H1 (cell line): ENCODE data around the gene ACTR3C. TPM values are rescaled to one million over a fixed set of nuclear protein-coding genes. Genes with fewer than 3 reads are reported as not detected.

ENCODE experiments used
- polyA plus RNA-seq, 7 experiments: library from polyadenylated mRNA; depleted of rRNA in 3 of 7; stranded (reverse) in 5 of 7; unstranded in 2 of 7; fragments of >200 nt in 5 of 7; fragments of 200-250 nt in 2 of 7; gene quantifications; 1 replicate in 5 of 7; 2 replicates in 1 of 7; 4 replicates in 1 of 7; pipeline versions ENCODE4 v1.2.1 to v1.2.3, GENCODE V29; 2011 to 2013; ENCODE audit warnings: missing spikeins in 2 of 7, mixed read lengths in 2 of 7
- total RNA-seq: library from RNA; stranded (reverse); fragmentation: NEBNext Ultra II Directional; extraction: Animal tissue kit (Norgen Biotek cat#: 25700); gene quantifications from 2 replicates; pipeline ENCODE4 v1.2.1, GENCODE V29; 2021

The ACTR3C gene
- total and polyA plus RNA-seq, 2 of the 8 experiments (the other 6 are each of a cell fraction or from before 2014, with no cell fraction given) = 1.5 TPM; not detected in 1

Other genes starting within 250 kb of the ACTR3C start
- gene LRRC61, start 190 bp downstream of the ACTR3C start, total RNA-seq = 0.73 and 1.0 TPM in 2 replicates
- gene LRRC61, start 190 bp downstream of the ACTR3C start, polyA plus RNA-seq (2011; rRNA removed) = 44.8 and 72.4 TPM in 2 replicates
- 254 and 264 TPM in 2 replicates for gene RARRES2, start 18.1 kb upstream of the ACTR3C start, total RNA-seq
- gene RARRES2, start 18.1 kb upstream of the ACTR3C start, polyA plus RNA-seq (2011; rRNA removed) = 441 and 483 TPM in 2 replicates
- gene REPIN1, start 45.3 kb upstream of the ACTR3C start, total RNA-seq = 125 and 130 TPM in 2 replicates
- gene REPIN1, start 45.3 kb upstream of the ACTR3C start, polyA plus RNA-seq (2011; rRNA removed) = 98.6 and 147 TPM in 2 replicates
- gene ZNF775, start 55.8 kb upstream of the ACTR3C start, total RNA-seq = 21.5 and 24.9 TPM in 2 replicates
- gene ZNF775, start 55.8 kb upstream of the ACTR3C start, polyA plus RNA-seq (2011; rRNA removed) = 13.6 and 22.5 TPM in 2 replicates
- not detected in 2 replicates for gene GIMAP8, start 127.1 kb upstream of the ACTR3C start, total RNA-seq
- gene GIMAP8, start 127.1 kb upstream of the ACTR3C start, polyA plus RNA-seq (2011; rRNA removed) = not detected in 2 replicates
- not detected in 2 replicates for gene GIMAP7, start 191.3 kb upstream of the ACTR3C start, total RNA-seq
- gene GIMAP7, start 191.3 kb upstream of the ACTR3C start, polyA plus RNA-seq (2011; rRNA removed) = not detected in 2 replicates
- 0.22 TPM in 1 of 2 replicates, not detected in the other for gene GIMAP4, start 243.8 kb upstream of the ACTR3C start, total RNA-seq
- gene GIMAP4, start 243.8 kb upstream of the ACTR3C start, polyA plus RNA-seq (2011; rRNA removed) = 0.20 TPM in 1 of 2 replicates, not detected in the other